ENCODE data around the gene PPP1R14D.

Gene PPP1R14D

DNA sequence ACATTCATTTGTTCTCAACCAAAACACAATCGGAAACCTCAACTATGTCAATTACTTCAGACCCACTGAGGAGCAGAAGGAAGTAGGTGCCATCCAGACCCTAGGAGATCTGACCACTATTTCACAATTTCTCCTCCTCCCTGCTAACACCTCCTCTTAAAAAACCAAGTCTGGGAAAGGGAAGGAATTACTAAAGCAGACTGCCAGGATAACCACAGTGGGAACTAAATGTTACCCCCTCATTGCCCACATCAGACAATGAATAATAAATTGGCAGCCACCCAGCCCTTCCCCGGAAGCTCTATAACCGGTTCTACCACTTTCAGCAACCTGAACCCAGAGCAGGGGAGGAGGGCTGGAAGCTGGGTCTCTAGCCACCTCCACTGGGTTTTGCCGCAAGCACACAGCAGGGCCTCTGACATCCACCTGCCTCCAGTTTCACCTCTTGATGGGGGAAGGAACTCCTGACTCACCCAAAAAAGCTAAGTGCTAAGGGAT, 41.1 kb downstream of the PPP1R14D start:
- DNase-seq, result no peak

DNA sequence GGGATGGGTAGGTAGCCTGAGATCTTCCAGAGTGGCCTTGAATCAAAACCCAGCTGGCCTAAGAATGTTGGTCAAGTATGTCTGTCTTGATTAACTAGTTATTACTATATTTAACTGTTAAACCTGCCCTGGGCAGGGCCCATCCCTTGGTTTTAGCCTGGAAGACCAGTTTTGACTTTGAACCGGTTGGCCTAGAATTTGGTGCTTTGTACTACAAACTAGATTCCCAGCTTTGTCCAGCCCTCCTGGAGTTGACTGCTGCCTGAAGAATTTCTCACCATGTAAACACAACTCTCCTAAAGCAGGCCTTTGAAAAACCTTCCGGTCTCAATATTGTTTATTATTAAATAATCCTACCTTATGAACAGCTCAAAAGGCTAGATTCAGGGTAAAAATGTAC, 42.7 kb downstream of the PPP1R14D start:
- no peak for DNase-seq

DNA sequence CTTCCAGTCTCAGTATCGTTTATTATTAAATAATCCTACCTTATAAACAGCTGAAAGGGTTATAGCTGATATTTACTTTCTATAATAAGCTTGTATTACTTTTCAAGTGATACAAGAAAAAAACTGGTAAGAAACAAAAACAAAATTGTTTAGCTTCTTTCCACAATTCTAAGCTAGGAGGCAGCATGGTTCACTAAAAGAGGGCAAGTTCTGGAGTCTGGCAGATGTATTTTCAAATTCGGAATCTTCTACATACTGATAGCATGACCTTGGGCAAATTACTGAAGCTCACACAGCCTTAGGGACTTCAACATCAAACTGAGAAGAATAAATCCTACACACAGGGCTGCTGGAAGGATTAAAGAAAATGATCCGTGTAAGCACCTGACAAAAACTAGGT, 43.3 kb downstream of the PPP1R14D start:
- DNase-seq, result no peak

DNA sequence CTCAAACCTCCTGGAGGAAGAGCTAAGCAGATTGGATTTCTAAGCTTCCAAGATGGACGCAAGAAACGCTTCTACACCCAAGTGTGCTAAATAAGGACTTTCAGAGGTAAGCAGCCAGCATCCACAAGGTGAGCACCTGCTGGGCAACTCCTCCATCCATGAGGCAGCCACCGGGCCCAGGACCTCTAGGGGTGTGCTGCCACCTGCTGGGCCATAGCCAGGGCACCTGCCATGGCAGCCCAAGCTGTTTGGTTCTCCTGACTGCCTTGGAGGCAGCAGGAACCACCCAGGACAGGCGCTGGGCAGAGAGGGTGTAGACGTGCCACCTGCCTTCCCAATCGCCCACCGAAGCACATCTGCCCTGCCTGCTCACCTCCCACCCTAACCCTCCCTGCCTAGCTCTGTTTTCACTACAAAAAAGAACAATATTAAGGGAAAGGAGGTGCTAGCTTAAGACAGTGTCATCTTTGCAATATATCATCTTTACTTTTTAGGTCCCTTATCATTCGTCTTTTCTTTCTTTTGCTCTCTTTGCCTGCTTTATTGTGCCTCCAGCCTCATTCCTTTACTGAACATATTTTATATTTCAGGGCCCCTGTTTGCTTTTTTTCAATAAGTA, 45.8 kb downstream of the PPP1R14D start:
- peak in 4 of 58 donors; percentile 7 to 24 (median 14) for DNase-seq

DNA sequence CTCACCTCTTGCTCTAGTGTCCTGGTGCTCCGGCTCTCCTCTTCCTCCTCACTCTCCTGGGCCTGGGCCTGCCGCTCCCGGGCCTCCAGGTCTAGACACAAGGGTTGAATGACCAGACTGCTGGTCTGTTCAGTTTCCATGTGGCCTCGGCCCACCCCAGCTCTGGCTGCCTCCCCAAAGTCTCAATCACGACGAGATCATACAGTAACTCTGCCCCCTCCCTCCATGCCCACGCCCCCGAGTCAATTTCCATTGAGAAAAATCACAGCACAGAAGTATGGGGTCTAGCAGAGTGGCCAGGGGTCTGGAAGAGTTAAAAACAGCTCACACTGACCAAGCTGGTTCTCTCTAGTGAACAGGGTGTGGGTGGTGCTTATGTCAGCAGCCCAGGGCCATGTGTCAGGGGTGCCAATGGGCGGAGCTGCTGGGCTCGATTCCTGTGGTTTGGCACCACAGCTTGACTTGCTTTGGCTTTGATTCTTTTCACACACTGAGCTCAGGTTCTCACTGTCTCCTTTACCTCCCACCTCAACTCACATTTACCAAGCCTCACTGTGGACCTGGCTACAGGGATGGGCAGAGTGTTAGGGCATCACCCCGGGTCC, 51.9 kb downstream of the PPP1R14D start:
- DNase-seq, result no peak

DNA sequence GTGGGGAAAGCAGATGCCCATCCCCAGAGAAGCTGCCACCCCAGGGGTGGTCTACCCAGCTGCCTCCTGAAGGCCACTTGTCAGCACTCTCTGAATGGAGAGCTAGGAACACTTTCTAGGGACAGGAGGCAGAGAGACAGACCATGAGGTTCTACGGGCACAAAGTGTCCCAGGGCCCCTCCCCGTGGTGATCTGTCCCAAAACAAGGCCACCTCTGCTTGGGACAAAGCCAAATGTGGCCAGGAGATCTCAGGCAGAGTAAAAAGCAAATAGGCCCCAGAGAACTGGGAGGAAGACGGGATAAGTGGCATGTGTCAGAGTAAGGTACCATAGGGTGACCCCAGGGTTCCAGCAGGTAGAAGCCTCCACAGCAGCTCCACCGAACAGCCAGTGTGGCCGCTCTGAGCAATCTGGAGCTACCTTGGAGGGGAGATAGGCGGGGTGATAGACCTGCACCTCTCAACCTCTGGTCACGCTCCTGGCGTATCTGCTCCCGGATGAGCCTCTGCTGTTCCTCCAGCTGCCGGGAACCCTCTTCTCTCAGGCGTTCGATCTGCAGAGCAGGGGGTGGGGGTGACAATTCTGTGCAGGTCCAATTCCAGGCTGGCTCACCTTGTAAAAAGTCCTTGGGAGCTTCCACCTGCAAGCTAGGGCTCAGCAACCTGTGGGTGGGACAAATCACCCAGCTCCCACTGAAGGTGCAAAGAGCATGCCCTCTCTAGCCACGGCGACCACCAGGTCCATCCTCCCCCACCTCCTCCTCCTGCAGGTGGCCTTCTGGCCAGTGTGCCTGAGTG, 52.6 kb downstream of the PPP1R14D start:
- DNase-seq, result no peak

DNA sequence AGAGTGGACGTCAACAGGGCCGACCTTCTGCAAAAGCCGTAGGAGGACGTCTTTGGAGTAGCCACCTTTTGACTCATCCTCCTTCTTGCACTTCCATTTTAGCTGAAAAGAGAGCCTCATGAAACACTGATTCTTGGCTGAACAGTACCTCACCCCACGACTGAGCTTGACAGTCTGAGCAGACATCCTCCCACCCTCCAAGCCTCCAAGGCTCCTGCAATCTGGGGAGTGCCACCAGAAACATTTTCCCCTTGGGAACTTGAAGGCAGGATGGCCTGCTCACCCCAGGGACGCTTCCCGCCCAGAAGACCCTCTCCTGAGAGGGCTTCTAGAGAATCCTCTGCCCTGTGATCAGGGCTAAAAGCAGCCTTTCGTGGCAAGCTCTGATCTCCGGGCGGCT, 53.5 kb downstream of the PPP1R14D start:
- DNase-seq, result no peak

DNA sequence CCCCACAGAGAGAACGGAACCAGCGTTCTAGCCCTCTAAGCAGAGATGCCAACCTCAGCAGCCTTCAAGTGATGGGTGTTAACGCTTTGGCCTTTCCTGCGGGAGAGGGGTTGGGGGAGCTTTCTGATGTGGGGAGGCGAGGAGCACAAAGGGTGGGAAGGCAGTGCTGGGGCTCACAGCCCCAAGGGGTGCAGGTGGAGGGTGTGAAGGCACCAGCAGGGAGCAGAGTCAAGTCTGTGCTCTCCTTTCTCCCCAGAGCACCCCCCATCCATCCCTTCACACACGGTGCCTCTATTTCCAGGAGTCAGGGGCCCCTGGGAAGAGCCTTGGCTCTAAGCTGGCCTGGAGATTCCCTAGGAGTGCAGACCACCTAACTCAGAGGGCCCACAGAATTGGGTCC, 54.6 kb downstream of the PPP1R14D start:
- DNase-seq, result no peak

DNA sequence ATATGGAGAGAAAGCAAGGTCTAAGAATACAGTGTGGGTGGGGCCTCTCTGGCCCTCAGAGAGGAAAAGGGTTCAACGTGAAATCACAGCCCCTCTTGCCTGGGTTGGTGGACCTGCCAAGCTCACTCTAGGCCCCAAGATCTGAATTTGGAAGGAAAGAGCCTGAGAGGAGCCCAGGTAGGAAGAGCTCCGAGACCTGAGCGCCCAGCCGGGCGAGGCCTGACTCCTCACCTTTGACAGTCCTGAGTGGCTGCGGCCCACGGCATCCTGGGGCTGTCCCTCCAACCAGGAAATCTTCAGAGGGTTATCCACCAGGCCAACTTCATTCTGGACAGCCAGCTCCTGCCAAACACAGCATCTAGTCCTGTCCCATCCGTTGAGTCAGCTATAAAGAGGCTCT, 55.0 kb downstream of the PPP1R14D start:
- no peak for DNase-seq

DNA sequence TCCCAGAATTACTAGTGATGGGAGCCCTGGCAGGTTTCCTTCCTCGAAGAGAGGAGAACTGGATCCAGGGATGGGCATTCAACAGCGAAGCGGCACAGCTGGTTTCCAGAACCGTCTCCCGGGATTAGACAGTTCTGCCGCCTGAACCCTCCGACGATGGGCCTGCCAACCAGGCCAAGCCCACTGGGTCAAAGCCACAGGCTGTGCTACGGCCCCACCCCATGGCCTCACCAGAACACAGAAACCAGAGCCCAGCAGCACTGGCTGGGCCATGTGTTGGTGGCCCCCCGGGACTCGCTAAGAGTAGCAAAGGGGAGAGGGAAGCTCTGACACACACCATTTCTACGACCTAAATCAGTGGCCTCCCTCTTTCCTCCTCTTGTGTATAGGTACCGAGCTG, 56.5 kb downstream of the PPP1R14D start:
- DNase-seq, result peak in 8 of 58 donors; percentile 11 to 32 (median 16)

DNA sequence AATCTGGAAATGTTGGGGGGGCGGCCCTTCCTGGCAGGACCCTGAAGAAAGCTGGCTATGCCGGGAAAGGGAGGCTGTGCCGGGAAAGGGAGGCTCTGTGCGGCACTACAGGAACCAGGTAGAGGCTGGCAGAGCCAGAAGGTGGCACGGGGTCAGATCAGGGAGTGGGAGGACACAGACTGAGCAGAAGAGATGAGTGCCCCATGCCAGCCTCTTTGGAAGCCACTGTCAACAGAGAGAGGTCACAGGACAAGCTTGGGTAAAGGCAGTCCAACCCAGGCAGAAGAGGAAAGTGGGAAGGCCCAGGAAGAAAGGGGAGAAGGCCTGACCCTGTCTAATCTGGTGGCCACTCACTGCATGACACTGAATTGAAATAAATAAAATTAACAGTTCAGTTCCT, 57.3 kb downstream of the PPP1R14D start:
- DNase-seq, result no peak

DNA sequence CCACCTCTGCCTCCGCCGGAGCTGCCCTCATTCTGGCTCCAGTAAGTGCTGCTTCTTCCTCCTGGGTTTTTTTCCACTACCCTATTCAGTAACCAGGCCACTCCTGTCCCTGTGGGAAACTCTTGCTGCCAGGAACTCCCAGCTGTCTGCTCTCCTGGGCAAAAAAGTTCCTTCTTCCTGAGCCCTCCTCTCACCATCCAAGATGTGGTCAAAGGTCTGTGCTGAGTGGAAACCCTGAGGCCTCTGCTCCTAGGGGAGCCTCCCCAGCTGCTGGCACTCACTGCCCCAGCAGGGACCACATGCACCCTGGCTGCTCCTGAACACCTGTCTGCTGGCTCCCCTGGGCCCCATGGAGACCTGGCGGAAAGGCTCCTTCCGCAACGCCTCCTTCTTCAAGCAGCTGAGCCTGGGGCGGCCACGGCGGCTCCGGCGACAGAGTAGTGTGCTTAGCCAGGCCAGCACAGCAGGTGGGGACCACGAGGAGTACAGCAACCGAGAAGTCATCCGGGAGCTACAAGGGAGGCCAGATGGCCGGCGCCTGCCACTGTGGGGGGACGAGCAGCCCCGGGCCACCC, 58.3 kb downstream of the PPP1R14D start:
- DNase-seq, result peak in 1 of 58 donors; percentile 38

DNA sequence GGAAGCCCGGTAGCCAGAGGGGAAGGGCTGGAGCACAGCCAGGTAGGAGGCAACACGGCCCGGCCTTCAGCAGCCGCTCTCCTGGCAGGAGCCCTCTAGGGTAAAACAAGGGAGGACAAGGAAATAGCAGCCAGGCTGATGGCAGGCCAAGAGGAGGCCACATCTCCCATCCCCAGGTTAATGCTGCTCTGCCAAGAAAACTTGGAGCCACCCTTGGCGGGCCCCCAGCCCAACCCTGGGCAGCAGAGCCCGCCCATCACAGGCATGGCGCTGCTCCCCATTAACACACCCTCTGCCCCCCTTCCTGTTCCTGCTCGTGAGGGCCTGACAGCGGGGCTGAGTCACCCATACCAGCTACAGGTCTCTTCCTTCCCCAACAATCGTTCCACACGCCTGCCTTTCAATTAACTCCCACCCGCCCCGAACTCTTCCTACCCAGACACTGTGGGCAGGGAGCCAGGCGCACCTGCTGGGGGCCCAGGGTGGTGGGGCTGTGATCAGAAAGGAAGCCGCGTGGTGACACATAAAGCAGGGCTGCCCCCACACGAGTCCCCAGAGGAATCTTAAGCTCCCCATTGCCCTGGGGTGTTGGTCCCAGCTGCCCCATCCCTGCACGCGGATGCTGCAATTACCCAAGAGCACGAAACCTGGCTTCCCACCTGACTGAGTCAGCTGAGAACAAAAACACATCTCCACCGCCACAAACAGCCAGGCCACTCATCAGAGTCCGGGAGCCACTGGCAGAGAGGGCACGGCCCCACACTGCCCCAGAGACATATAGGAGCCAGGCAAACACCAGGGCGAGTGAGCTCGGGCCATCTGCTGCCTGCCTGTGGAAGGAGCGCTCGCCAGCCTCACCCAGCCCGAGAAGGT, 59.0 kb downstream of the PPP1R14D start, which contains the start of gene C15orf62:
Gene C15orf62 (plus strand): TSS at position 707 of the 873 bp plus-strand sequence. CDS start 516 bp downstream, outside the sequence.
- peak in 30 of 58 donors; percentile 12 to 70 (median 39) for DNase-seq

DNA sequence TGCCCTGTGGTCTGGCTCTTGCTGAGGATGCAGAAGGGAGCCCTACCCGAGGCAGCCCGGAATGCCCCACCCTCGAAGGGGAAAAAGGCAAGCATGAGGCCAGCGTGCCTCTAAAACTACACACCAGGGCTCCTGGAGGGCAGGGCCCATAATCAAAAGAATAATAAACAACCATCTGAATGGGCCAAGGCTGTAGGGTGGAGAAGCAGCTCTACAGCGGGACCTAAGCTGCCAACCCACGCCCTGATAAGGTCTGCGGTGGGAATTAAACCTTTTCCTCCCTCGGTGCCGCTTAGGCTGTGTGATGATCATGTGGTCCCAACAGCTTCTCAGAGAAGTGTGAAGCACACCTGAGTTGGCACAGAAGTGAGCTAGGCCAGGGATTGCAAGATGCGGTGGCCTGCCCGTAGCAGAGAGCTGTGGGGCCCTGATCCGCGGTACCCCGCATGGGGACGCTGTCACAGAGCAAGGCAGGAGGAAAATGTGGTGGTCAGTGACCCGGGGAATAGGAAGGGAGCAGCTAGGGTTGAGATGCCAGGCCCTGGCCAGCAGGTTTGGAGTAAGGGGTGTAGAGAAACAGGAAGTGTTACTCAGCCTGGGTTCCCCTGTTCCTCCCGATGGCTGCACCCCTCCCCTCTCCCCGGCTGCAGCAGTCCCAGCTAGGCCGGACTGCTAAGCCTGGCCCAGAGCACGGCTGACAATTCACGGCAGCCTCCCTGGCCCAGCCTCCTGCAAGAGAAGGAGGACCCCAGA, 59.8 kb downstream of the PPP1R14D start:
- no peak for DNase-seq

DNA sequence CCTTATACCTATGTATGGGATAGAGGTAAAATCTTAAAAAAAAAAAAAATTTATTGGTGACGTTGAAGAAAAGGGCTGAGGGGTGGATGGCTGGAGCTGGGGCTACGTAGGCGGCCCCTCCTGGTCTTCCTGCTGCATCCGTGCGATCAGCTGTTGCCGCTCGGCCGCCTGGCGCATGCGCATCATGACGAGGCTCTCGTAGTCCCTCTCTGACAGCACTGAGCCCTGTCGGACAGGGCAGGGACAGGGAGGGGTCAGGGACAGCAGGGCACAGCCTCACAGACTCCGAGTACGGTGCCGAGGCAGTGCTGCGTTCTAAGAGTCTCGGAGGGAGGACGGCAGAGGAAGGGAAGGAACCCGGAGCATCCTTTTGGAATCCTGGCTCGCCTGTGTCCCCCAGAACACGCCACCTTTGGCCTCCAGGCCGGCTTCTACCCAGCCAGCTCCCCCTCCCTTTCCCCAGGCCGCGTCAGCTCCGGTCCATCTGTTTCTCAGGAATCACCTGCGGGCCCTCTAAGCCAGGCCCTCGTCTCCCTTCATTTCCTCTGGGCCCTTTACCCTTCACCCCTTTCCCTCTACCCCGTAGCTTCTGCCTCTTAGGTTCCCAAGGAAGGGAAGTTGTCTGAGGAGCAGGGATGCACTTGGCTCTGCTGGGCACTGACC, 60.5 kb downstream of the PPP1R14D start:
- no peak for DNase-seq

DNA sequence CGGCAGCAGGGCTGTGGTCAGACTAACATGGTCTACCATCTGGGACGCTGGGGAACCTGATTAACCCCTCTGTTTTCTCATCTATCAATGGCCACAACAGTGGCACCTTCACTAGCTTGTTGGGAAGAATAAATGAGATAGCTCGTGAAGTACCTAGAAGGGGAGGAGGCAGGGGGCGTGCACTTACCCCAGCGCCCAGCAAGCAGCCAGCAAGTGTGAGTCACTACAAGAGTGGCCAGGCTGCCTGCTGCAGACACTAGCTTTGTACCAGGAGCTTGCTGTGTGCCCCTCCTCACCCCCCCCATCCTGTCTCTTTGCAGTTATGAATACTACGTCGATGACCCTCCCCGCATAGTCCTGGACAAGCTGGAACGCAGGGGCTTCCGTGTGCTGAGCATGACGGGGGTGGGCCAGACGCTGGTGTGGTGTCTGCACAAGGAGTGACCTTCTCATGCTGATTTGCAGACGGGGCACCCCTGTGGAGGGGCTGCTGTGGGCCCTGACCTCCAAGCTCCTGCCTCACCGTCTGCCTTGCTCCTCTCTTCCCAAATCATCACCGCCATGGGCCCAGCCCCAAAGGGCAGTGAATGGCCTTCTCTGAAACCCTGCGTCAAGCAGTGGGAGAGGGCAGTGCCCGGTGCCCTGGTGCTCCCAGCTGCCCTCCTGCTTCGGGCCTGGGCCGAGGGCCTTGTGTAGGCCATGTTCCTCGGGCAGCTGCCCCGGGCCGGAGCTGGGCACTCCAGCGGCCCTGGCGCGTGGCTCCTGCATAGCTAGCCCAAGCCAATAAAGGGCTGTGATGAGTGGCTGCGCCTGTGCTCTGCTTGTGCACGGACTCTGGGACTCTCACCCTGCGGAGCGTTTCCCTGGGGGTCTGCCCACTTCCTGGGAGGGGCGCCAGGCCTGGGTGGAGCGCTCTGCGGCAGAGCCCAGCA, 61.3 kb downstream of the PPP1R14D start:
- DNase-seq, result no peak

DNA sequence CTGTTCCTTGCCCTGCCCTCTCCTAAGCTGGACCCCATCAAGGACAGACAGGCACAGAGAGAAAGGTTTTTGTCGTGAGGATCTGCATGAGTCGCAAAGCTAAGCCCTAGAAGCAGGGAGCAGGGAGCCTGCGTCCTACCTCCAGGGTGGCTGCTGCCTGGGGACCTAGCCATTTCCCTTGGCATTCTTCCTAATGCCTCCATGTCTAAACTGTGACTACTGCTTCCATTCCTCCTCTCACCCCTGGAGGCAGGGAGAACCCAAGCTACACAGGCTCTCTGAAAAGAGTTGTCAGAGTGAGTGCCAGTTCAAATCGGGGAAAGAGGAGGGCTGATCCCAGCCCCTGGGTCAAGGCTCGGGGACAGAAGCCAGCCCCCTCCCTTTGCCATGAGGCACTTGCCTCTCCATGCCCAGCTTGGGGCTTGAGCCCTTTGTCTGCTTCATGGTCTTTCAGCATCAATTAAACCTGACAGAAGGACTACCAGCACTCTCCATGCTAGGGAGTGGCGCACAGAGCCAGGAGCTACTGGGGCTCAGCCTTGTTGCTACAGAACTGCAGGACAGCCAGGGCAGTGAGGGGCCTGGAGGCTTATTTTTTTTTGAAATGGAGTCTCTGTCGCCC, 62.2 kb downstream of the PPP1R14D start:
- DNase-seq, result peak in 1 of 58 donors; percentile 36

All from anterior cingulate cortex (tissue), 58 donors.